ENCODE measurements around the gene CEACAM20.

Gene CEACAM20

DNA sequence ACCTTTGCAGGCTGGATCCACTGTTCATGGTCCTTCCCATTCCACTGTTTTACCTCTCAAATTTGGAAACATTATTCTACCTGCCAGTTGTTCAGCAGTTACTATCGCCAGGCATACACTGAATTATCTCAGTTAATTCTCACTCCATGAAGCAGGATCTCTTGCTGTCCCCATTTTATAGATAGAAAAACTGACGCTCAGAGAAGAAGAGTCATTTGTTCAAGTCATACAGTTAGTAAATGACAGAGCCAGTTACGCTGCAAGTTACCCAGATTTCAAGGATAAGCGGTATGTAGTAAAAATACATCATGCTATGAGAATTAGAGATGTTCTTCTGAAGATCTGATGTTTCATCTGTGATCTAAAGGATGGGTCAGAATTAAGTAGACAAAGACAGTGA, 43.7 kb upstream of the CEACAM20 start:
- no peaks in the 10 kb centered on the region for H3F3A ChIP-seq (ENCODE audit: low read depth)
- H2AFZ ChIP-seq (ENCODE audit: low read length), result no peak overlapping the region
- H3K4me3 ChIP-seq (ENCODE audit: low read length, poor library complexity, severe bottlenecking), result no peak overlapping the region
- H4K20me1 ChIP-seq (ENCODE audit: insufficient read depth, low read length, poor library complexity, severe bottlenecking), result no peaks in the 10 kb centered on the region
- H3K9ac ChIP-seq (ENCODE audit: low read depth, low read length, poor library complexity, severe bottlenecking), result no peak overlapping the region
- H3K27me3 ChIP-seq (ENCODE audit: insufficient read depth, low read length, poor library complexity, severe bottlenecking), result no peaks in the 10 kb centered on the region
- no peak overlapping the region for H3K4me2 ChIP-seq (ENCODE audit: low read depth, low read length, poor library complexity, severe bottlenecking)
- no peak for TF ChIP-seq EZH2phosphoT487 (IDR thresholded peaks at IDR 0.05; ENCODE audit: borderline replicate concordance)
- TF ChIP-seq, protein P1, sequence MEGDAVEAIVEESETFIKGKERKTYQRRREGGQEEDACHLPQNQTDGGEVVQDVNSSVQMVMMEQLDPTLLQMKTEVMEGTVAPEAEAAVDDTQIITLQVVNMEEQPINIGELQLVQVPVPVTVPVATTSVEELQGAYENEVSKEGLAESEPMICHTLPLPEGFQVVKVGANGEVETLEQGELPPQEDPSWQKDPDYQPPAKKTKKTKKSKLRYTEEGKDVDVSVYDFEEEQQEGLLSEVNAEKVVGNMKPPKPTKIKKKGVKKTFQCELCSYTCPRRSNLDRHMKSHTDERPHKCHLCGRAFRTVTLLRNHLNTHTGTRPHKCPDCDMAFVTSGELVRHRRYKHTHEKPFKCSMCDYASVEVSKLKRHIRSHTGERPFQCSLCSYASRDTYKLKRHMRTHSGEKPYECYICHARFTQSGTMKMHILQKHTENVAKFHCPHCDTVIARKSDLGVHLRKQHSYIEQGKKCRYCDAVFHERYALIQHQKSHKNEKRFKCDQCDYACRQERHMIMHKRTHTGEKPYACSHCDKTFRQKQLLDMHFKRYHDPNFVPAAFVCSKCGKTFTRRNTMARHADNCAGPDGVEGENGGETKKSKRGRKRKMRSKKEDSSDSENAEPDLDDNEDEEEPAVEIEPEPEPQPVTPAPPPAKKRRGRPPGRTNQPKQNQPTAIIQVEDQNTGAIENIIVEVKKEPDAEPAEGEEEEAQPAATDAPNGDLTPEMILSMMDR (conservative IDR thresholded peaks at IDR 0.05; ENCODE audit: low read length), result no peak
- no peaks in the 10 kb centered on the region for H3K9me2 ChIP-seq (replicated peaks; ENCODE audit: low read depth, low read length)
- H3K9me3 ChIP-seq (ENCODE audit: insufficient read depth, low read depth, low read length), result no peaks in the 10 kb centered on the region
- no peaks in the 10 kb centered on the region for H3K79me2 ChIP-seq (ENCODE audit: insufficient read depth, low read length)
- no peaks in the 10 kb centered on the region for H3K4me1 ChIP-seq (ENCODE audit: insufficient read depth, low read length, poor library complexity, severe bottlenecking)
- no peaks in the 10 kb centered on the region for H3K36me3 ChIP-seq (ENCODE audit: insufficient read depth, low read length)

DNA sequence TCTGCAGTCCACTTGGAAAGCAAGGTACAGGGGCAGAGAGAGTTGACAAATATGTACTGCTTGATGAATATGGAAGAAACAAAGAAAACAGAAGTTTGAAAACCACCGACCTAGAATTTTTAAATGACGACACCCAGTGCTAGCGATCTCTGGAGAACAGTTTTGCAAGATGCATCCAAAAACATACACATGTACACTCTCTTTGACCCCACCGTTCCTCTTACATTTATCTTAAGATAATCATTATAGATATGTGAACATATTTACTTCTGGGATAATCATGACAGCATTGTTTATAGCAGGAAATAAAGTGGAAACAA, 43.1 kb upstream of the CEACAM20 start:
- Histone ChIP-seq H3K9ac (ENCODE audit: low read depth, low read length, poor library complexity, severe bottlenecking) (no peak overlapping the region), H3K27me3 (ENCODE audit: insufficient read depth, low read length, poor library complexity, severe bottlenecking) (no peaks in the 10 kb centered on the region), H3K4me3 (ENCODE audit: low read length, poor library complexity, severe bottlenecking) (no peak overlapping the region), H3K9me2 (replicated peaks; ENCODE audit: low read depth, low read length) (no peaks in the 10 kb centered on the region), H3K4me1 (ENCODE audit: insufficient read depth, low read length, poor library complexity, severe bottlenecking) (no peaks in the 10 kb centered on the region), H3K79me2 (ENCODE audit: insufficient read depth, low read length) (no peaks in the 10 kb centered on the region), H3F3A (ENCODE audit: low read depth) (no peaks in the 10 kb centered on the region), H3K9me3 (ENCODE audit: insufficient read depth, low read depth, low read length) (no peaks in the 10 kb centered on the region), H4K20me1 (ENCODE audit: insufficient read depth, low read length, poor library complexity, severe bottlenecking) (no peaks in the 10 kb centered on the region), H2AFZ (ENCODE audit: low read length) (no peak overlapping the region), H3K4me2 (ENCODE audit: low read depth, low read length, poor library complexity, severe bottlenecking) (no peak overlapping the region), H3K36me3 (ENCODE audit: insufficient read depth, low read length) (no peaks in the 10 kb centered on the region)
- no peak for TF ChIP-seq EZH2phosphoT487 (IDR thresholded peaks at IDR 0.05; ENCODE audit: borderline replicate concordance)
- TF ChIP-seq, protein P1 (conservative IDR thresholded peaks at IDR 0.05; ENCODE audit: low read length), result no peak

GRCh38 chr19:44571830-44572580, 42.5 kb upstream of the CEACAM20 start:
- no peak overlapping the region for H3K4me3 ChIP-seq (ENCODE audit: low read length, poor library complexity, severe bottlenecking)
- H3K4me1 ChIP-seq (ENCODE audit: insufficient read depth, low read length, poor library complexity, severe bottlenecking), result no peaks in the 10 kb centered on the region
- H3K9me3 ChIP-seq (ENCODE audit: insufficient read depth, low read depth, low read length), result no peaks in the 10 kb centered on the region
- no peaks in the 10 kb centered on the region for H3K36me3 ChIP-seq (ENCODE audit: insufficient read depth, low read length)
- no peaks in the 10 kb centered on the region for H3F3A ChIP-seq (ENCODE audit: low read depth)
- no peak overlapping the region for H3K4me2 ChIP-seq (ENCODE audit: low read depth, low read length, poor library complexity, severe bottlenecking)
- no peak overlapping the region for H3K9ac ChIP-seq (ENCODE audit: low read depth, low read length, poor library complexity, severe bottlenecking)
- H2AFZ ChIP-seq (ENCODE audit: low read length), result no peak overlapping the region
- TF ChIP-seq EZH2phosphoT487 (IDR thresholded peaks at IDR 0.05; ENCODE audit: borderline replicate concordance), result no peak
- TF ChIP-seq, protein P1 (conservative IDR thresholded peaks at IDR 0.05; ENCODE audit: low read length), result no peak
- H3K9me2 ChIP-seq (replicated peaks; ENCODE audit: low read depth, low read length), result no peaks in the 10 kb centered on the region
- no peaks in the 10 kb centered on the region for H3K79me2 ChIP-seq (ENCODE audit: insufficient read depth, low read length)
- H4K20me1 ChIP-seq (ENCODE audit: insufficient read depth, low read length, poor library complexity, severe bottlenecking), result no peaks in the 10 kb centered on the region
- no peaks in the 10 kb centered on the region for H3K27me3 ChIP-seq (ENCODE audit: insufficient read depth, low read length, poor library complexity, severe bottlenecking)
